Measurements from ENCODE around the gene SMC1B.
"Not testable (repeated sequence)": the region's sequence is repeated elsewhere in the genome, so short reads cannot be mapped to it uniquely, and the experiment has no call there.

Gene SMC1B

DNA sequence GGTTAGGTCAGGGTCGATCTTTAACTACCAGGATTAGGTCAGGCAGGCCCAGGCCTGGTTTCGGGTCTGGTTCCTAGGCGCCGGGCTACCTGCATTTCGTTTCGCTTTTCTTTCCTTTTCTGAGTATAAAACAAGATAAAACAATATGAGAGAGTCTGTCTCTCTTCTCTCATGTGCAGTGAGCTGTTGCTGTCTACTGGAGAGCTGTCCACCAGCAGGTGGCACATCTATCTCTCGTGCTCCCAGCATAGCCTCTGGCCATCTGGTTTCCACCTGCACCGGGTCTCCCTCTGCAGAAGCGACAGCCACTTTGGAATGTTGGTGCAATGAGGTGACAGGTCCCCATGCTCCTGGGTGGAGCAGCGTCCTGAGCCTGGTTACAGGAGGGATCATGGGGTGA lies 27.7 kb upstream of the SMC1B start:
- DNase-seq = peak; percentile 15

DNA sequence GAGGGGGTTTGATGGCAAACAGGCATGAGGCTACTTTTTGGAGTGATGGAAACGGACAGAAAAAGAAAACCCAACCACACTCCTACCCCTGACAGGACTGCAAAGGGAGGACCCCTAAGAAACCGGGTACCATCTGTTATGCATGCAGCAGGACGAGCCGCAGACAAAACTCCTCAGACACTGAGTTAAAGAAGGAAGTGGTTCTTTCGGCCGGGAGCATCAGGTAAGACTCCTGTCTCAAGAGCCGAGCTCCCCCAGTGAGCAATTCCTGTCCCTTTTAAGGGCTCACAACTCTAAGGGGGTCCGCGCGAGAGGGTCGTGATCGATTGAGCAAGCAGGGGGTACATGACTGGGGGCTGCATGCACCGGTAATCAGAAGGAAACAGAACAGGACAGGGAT lies 27.3 kb upstream of the SMC1B start:
- DNase-seq = not testable (repeated sequence)

DNA sequence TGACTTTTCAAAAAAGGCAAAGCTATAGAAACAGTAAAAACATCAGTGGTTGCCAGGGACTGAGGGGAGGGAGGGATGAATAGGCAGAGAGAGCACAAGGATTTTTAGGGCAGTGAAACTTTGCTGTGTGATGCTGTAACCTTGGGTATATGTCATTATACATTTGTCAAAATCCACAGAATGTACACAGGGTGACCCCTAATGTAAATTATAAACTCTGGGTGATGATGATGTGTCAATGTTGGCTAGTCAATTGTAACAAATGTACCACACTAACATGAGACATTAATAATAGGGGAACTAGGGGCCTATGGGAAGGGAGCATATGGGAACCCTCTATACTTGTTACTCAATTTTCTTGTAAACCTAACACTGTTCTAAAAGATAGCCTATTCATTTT lies 24.9 kb upstream of the SMC1B start:
- no peak for DNase-seq

DNA sequence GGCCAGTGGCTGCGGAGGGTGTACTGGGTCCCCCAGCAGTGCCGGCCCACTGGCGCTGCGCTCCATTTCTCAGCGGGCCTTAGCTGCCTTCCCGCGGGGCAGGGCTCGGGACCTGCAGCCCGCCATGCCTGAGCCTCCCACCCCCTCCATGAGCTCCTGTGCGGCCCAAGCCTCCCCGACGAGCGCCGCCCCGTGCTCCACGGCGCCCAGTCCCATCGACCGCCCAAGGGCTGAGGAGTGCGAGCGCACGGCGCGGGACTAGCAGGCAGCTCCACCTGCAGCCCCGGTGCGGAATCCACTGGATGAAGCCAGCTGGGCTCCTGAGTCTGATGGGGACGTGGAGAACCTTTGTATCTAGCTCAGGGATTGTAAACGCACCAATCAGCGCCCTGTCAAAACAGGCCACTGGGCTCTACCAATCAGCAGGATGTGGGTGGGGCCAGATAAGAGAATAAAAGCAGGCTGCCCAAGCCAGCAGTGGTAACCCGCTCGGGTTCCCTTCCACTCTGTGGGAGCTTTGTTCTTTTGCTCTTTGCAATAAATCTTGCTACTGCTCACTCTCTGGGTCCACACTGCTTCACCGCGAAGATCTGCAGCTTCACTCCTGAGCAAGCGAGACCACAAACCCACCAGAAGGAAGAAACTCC lies 23.6 kb upstream of the SMC1B start:
- not testable (repeated sequence) for DNase-seq

DNA sequence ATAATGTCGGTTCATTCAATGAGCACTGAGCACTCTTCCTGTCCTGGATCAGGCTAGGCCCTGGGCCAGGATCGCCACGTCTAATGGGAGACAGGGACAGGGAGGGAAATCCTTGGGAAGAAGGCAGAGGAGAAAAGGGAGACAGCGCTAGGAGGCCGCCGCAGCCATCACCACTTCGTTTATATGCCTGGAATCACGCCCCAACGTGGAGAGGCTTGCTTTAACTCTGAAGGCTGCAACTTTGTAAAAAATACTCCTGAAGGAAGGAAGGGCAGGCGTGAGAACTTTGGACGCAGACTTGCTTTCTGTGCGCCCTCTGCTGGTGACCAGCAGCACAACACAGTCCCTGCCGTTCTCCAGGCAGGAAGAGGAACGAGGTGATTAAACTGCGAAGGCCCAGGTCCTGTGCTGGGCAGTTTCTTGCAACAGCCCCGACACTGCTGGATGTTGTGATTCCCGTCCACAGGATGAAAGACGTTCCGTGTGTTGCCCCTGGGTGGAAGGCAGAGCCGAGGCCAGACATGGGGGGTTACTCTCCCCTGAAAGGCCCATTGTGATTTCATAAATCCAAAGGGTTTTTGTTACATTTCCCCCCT lies 22.2 kb upstream of the SMC1B start:
- peak; percentile 81 for DNase-seq

DNA sequence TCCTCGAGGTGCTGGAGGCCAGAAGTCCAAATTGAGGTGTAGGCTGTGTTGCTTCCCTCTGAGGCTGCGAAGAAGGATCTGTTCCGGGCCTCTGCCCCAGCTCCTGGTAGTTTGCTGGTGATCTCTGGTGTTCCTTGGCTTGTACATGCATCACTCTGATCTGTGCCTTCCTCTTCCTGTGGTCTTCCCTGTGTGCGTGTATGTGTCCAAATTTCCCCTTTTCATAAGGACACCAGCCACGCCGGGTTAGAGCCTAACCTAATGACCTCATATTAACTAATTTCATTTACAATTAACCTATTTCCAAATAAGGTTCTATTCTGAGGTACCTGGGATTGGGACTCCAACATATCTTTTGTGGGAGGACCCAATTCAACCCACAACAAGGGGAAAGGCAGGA lies 21.6 kb upstream of the SMC1B start:
- no peak for DNase-seq

DNA sequence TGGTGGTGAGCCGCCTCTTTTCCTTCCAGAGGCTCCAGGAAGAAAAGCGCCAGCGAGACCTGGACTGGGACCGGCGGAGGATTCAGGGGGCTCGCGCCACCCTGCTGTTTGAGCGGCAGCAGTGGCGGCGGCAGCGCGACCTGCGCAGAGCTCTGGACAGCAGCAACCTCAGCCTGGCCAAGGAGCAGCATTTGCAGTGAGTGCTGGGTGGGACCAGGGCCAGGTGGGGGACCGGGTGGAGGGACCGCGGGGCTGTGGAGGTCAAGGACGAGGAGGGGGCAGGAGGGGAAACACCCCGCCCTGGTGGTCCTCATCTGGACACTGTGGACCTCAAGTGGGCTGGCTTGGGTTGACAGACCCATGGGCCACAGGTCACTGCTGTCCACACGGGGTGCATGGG lies 17.5 kb upstream of the SMC1B start:
- no peak for DNase-seq

DNA sequence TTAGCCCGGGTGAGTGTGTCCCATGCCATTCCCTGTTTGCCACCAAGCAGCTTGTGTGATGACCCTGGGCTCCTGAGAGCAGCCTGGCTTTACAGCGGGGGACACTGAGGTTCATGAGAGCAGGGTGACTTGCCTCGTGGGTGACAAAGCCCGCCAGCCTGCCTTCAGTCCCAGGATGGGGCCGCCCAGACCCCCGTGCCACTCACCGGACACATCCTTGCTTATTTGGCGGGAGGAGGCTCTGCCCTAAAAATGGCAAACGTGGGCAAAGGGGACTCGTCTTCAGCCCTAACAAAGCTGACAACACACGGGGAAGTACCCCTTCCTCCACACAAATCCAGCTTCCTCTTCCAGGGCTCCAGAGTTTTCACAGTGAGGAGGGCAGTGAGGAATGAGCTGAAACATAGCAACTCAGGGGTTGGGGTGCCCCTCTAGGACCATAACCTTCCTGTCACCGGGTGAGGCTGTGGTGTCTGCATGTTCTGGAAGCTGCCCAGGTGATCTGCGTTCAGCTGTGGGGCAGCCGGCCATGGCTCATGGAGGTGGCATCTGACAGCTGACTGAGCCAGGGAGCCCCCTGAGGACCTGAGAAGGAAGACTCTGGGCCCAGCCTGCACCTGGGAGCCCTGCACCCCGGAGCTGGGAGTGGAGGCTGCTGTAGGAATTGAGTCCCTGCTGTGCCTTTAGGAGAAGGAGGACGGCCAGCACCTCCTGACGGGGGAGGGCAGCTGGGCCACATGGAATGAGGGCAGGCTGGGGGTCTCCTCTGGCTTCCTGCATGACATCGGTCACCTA lies 16.8 kb upstream of the SMC1B start:
- DNase-seq = no peak

DNA sequence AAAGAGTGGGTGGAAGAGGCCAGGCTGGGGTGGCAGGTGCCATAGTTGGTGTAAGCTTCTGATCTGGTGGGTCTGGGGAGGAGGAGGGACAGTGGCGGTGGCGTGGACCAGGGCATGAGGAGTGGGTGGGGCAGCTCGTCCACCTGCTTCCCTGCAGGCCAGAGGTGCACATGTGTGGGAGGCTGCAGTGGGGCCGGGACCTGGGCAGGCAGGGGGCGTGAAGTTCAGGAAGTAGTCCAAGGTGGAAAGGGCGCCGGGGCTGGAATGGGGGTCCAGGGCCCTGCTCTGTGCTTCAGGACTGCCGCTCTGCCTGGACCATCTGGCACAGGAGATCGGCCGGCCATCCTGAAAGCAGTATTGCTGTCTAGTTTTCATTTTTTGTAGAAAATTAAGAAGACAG lies 16.0 kb upstream of the SMC1B start:
- DNase-seq = no peak

DNA sequence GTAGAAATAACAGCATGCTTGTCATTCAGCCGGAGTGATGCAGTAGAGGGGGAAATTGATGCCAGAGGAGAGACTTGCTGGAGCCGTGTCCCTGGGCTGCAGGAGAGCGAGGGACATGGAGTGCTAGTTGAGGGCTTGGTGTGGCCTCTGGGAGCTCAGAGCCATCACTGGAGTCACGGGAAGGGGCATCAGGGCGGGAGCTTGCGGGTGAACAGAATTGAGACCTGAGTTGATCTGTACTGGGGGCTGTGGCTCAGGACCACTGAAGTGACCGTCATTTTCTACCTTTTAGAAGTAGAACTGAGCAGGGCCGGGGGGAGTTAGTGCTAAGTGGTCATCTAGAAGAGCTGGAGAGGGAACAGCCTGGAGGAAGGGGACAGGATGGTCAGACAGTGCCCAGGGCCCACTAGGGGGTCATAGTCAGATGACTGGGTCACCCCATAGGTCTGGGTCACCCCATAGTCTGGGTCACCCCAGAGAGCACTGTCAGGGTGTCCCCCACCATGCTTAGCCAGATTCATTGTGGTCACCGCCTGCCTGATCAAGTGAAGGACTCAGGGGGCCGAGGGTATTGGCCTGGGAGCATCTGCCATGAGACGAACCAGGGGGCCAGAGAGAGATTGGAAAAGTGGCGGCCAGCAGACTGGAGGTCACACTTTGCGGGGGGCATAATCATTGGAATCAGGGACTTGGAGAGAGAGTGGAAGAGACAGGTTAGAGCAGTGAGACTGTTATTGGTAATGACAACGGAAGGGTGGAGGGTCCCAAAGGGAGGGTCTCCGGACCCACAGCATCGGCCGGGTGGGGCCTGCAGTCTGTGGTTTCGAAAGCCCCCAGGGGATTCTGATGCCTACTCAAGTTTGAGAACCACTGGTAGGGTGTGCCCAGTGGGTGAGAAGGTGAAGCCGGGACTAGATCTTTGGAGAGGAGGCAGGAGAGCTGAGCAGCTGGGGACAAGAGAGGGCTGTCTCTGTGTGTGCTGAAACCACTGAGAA lies 15.3 kb upstream of the SMC1B start:
- no peak for DNase-seq

DNA sequence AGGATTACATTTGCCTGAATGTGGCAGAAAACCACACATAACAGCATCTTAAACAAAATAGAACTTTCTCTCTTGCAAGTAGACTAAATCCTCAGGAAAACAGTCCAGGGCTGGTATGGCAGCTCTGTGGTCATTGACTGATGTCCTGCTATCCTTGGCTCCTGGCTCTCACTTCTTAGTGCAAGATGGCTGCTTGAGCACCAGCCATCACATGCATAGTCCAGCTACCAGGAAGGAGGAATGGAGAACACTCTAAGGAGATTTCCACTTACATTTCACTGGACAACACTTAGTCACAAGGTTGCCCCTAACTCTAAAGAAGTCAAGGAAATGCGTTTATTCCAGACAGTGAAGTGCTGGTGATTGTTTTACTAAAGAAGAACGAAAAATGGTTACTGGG lies 13.7 kb upstream of the SMC1B start:
- no peak for DNase-seq

DNA sequence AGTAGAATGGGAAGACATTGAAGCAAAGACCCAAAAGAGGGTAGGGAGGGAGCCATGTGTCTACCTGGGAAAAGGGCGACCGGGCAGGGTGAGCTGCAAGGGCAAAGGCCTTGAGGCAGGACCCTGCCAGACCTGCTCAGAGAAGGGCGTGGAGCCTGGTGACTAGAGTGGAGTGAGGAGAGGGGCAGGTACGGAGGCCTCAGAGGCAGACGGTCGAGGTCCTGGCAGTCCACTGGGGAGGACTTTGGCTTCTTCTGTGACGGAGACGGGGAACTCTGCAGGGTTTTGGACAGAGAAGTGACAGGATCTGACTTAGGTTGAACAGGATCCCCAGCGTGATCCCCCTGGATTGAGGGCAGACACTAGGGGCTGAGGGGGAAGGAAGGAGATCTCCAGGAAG lies 13.0 kb upstream of the SMC1B start:
- no peak for DNase-seq

DNA sequence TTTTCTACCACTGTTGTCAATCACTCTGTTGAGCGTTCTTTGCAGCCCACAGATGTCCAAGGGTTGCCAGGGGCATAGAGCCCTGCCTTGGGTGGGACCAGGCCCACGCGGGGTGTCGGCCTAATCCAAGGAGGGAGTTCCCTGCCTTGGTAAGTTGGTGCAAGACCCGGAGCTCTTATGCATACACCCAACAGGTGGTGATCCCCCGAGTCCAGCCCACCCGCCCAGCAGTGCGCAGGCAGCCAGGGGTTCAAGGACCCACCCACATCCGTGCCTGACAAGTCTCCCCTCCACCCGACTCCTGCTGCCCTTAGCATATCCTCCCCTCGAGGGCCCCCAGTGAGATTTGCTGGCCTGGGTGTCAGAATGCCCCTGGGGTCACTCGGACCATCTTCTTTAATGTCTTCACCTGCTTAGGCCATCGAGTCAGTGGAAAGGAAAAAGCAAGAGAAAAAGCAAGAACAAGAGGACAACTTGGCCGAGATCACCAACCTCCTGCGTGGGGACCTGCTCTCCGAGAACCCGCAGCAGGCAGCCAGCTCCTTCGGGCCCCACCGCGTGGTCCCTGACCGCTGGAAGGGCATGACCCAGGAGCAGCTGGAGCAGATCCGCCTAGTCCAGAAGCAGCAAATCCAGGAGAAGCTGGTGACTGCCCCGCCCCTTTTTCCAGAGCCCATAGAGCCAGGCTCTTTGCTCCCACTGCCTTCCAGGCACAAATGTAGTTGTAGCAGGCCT lies 12.3 kb upstream of the SMC1B start:
- DNase-seq = no peak

DNA sequence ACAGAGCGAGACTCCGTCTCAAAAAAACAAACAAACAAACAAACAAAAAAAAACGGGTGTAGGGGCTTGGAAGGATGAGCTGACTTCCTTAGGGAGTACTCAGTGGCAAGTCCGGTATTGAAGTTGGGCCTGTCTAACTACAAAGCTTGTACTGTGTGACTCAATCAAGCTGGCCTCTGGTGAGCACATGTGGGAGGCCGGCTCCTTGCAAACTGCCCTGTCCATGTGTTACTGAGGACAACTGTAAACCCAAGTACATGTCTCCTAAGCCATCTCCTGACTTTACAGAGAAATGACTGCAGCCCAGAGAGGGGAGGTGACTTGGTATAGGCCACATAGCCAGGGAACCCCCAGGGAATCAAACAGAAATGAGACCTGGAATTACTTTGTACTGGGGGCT lies 11.7 kb upstream of the SMC1B start:
- no peak for DNase-seq

DNA sequence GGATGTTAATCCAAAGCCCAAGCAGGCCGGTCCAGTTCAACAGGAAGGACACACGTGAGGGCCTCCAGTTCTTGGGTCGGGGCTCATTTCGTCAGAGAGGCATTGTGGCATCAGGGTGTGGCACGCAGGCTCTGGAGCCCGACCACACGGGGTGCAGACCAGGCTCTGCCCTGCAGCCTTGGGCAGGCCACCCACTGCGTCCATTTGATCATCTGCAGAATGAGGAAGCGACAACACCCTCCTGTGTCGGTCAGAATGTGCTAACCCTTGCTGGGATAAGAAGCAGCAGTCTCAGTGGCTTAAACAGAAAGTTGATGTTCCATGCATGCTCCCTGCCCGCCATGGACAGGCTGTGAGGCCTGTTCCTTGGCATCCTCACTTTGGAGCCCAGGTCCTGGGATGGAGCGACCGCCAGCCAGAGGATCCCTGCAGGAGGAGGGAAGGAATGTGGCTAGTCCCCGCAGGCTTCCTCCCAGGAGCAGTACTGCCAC lies 10.9 kb upstream of the SMC1B start:
- no peak for DNase-seq

DNA sequence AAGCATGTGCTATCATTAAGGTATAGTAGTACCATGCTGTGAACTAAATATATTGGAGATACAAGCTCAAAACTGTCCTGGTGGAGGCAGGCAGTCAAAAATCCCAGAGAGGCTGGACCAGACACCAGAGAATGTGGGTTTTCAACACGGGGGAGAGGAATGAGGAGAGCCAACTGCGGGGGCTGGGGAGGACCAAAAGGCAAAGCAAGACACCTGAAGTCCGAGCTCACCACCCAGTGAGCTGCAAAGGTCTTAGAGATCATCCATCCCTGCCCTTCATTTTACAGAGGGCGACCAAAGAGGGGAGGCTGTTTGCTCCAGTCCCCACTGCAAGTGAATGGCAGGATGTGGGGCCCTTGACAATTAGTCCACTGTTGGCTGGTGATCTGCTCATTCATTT lies 10.1 kb upstream of the SMC1B start:
- no peak for DNase-seq

DNA sequence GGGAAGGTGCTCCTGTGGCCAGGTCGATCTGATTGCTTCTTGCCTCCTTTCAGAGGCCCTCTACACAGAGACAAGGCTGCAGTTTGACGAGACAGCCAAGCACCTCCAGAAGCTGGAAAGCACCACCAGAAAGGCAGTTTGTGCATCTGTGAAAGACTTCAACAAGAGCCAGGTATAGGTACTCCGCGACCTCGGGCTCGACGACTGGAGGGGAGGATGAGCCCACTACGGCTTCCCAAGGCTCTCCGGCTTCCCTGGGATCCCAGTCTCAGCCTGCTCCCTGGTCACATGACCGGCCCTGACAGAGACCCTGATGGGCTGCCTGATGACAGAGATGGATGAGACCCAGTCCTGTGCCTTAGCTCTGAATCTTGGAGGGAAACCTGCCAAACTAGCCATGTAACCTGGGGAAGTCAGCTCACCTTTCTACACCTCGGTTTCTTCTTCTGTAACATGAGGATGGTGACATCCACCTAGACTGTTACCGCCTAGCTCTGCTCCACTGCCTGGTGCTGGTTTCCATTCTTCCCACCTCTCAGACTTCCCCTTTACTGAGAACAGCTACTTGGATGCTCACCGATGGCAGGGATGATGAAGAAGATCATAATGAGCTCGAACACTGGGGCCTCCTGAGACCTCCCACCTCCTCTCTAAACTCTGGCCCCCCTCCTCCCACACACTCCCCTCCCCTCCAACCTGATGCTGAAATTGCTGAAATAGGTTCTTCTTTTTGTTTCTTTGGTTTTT lies 9.0 kb upstream of the SMC1B start:
- no peak for DNase-seq

DNA sequence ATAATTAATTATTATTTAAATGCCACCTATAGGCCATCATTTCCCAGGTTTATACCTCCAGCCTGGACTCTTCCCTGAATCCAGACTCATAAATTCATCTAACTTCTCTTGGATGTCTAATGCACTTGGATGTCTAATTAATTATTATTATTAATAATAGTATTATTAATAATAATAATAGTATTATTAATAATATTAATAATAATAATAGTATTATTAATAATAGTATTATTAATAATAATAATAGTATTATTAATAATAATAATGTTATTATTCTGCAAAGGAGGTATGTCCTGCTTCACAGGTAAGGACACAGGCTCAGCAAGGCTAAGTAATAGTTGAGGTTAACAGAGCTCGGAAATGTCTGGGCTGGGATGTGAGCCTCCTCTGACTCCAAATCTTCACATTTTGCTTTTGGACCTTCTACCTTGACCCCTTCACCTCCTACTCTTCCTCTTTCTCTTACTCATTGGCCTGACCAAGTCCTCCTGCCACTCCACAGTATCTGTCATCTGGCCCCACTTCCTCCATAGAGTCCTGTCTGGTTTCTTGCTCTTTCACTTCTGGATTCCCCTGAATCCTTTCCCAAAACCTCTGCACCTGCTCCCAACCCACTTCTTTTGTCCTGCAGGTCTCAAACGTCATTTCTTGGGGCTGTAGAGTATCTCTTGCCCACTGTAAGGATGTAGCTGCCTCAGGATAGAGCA lies 8.1 kb upstream of the SMC1B start:
- no peak for DNase-seq

DNA sequence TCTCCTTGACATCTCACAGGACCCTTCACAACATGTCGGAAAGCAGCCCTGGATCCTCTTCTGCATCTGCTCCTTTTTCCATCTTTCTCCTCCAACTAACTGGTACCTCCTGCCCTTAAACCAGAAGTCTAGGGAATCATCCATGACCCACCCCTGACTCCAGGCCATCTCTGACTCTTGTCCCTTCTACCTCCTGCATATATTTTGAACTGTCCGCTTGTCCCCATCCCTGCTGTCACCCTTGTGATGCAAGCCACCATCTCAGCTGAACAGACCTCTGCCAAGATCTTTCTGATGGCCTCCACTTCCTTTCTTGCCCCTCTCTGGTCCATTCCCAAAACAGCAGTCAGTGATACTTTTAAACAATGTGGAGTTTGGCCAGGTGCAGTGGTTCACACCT lies 7.1 kb upstream of the SMC1B start:
- no peak for DNase-seq

DNA sequence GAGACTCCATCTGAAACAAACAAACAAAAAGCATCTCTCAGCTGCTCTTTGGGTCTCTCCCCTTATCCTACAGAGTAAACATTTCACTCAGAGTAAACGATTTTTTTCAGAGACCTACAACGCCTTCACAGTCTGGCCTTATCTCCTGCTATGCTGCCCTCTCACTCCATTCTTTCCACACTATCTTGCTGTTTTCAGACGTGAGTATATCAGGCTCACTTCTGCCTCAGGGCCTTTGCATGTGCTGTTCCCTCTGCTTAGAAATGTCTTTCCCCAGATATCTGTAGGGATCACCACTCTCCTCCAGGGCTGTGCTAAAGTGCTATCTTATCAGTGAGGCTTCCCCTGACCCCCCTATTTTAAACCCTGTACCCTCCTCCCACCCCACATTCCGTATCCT lies 6.6 kb upstream of the SMC1B start:
- DNase-seq = no peak

DNA sequence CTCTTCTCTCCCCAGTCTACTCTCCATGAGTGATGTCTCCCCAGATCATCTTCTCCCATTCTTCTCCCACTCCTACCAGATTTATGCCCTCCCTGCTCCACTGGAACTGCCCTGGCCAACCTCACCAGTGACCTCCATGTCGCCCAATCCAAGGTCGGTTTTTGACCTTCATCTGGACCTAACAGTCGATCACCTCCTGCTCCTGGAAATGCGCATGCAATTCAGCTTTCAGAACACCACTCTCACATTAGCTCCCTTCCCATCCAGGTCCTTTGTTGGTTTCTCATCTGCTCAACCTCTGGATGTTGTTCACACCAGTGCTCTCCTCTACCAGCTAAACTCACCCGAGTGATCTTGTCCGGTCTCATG lies 5.4 kb upstream of the SMC1B start:
- DNase-seq = no peak

Data from activated naive CD4-positive, alpha-beta T cell treated with Interleukin-2 at 50 U/mL for 16 hours (primary cell).